AG09309 (cell line): ENCODE measurements around the gene TNIP2.

ENCODE experiments used
- DNase-seq: peaks from one replicate; pipeline ENCODE4 v3.0.0-alpha.2; 2010; ENCODE audit warnings: low read depth
- H3K4me3 ChIP-seq: 2 replicates; pipeline ENCODE4 v1.5.1; 2011; ENCODE audit warnings: mild to moderate bottlenecking, low read depth, low read length, moderate library complexity; ENCODE audit not compliant: control insufficient read depth
- TF ChIP-seq, protein P1 (sequence below): IDR thresholded peaks from 2 replicates; pipeline ENCODE4 v1.5.1; 2011; ENCODE audit warnings: mild to moderate bottlenecking, low read depth, low read length, inconsistent platforms; ENCODE audit not compliant: insufficient read depth, control insufficient read depth; ENCODE audit errors: missing control alignments

TNIP2 gene

DNA sequence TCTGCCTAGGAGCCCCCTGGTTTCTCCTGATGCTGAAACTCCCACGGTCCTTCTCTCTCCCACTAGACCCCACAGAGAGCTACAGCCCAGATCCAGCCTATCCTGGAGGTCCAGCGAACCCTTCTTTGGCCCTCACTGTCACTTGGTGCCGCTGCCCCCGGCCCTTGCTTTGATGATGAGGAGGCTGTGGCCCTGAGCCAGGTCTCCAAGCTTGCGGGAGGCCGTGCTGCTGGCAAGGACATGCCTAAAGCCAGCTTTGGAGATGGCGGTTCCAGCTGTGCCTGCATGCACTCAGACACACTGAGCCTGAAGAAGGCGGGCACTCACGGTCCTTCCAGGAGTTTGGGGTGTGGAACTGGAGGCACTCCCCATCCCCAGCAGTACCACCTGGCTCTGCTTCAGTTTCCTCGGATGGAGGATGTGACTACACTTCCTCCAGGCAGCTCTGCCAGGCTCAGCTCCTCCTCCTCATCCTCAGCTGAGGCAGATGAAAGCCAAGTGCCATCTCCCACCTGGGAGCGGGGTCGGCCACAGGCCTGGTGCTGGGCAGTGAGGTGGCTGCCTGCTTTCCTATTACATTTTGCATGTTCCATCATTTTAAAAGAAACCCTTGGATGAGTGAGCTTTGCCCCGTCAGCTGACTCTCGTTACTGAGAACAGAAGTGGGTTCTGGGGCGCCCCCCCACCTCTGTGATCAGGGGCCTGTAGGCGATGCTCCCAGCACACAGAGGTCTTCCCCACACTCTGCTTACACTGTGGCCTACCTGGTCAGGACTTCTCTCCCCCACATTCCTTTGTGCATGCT is 9.0 kb downstream of the TNIP2 start:
- no peak overlapping the region for H3K4me3 ChIP-seq
- no peak for DNase-seq
- TF ChIP-seq, protein P1, sequence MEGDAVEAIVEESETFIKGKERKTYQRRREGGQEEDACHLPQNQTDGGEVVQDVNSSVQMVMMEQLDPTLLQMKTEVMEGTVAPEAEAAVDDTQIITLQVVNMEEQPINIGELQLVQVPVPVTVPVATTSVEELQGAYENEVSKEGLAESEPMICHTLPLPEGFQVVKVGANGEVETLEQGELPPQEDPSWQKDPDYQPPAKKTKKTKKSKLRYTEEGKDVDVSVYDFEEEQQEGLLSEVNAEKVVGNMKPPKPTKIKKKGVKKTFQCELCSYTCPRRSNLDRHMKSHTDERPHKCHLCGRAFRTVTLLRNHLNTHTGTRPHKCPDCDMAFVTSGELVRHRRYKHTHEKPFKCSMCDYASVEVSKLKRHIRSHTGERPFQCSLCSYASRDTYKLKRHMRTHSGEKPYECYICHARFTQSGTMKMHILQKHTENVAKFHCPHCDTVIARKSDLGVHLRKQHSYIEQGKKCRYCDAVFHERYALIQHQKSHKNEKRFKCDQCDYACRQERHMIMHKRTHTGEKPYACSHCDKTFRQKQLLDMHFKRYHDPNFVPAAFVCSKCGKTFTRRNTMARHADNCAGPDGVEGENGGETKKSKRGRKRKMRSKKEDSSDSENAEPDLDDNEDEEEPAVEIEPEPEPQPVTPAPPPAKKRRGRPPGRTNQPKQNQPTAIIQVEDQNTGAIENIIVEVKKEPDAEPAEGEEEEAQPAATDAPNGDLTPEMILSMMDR, result no peak

DNA sequence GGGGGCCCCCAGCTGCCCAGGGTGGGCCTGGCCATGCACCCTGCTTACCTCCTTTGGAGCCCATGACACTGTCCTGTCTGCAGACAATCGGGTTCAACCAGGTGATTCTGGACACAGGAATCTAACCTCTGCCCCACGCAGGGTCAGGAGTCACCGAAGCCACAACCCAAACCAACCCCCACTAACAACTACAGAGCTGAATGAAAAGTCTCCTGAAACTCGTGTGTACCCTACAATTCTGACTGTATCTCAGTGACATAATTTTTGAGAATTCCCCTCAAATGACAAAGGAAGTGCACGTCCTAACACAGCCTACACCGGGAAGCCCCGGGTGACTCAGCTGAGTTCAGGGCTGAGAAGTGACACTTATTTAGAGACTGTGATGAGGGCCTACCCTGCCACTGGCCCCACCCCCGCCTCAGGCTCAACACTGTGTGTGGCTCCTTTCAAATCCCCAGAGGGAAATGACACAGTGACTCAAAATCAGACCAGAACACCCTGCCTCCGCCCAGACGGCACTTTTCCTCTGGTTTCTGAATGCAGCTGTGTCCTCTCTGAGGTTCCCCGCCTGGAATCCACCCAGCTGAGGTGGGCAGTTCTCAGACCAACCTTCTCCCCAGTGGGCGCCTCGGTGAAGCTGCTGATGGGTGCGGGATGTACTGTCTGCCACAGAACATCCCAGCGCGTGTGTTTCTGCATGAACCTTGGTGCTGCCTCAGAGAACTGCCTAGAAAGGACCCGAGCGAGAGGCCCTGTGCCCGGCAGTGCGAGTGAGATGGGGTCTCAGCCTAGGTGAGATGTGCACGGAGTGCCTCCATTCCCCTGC is 9.9 kb downstream of the TNIP2 start:
- TF ChIP-seq, protein P1, result no peak
- no peak for DNase-seq
- H3K4me3 ChIP-seq, result no peak overlapping the region

DNA sequence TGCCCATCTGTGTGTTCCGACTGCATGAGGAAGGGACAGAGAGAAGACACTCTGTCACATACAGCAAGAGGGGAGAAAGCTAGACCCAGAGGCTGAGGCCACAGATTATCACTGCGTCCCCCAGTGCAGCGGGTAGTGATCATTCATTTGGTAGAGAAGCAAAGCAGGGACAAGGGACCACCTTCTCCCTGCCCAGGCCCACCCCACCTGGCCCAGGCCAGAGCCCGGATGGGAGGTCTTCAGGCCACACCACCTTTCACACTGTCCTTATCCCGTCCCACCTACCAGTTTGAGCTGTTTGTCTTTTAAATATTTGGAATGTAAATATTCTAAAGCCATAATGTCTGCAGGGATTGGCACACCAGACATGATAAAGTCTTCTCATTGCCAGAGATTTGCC is 10.6 kb downstream of the TNIP2 start:
- H3K4me3 ChIP-seq, result no peak overlapping the region
- DNase-seq, result no peak
- TF ChIP-seq, protein P1, result no peak

DNA sequence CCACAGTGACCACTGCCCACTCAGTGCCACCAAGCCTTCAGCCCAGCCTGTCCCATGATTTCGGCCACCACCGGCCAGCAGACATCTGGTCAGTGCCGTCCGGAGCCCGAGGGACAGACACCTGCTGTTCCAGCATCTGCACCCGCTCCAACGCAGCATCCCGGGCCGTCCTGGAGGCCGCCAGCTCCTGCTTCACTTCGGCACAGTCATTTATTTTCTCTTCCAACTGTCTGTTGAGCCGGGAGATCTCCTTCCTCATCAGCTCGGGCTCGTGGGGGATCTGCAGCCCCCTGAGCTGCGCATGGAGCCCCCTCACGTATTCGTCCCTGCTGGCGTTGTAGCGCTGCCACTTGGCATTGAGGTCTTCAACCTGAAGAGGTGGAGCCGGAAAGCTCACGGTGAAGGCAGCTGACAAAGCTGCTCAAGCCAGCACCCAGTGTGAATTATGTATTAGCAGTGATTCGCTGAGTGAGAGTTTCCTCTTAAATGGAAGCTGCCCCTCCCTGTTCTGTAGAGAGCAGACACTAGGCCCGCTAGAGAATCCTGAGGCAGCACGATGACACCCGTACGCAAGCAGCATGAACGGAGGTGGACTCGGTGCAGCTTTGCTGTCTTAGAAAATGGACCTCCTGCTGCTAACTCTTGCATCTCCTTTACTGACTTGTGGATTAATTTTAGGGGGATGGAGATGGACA is 11.4 kb downstream of the TNIP2 start:
- no peak overlapping the region for H3K4me3 ChIP-seq
- TF ChIP-seq, protein P1, result no peak
- no peak for DNase-seq

DNA sequence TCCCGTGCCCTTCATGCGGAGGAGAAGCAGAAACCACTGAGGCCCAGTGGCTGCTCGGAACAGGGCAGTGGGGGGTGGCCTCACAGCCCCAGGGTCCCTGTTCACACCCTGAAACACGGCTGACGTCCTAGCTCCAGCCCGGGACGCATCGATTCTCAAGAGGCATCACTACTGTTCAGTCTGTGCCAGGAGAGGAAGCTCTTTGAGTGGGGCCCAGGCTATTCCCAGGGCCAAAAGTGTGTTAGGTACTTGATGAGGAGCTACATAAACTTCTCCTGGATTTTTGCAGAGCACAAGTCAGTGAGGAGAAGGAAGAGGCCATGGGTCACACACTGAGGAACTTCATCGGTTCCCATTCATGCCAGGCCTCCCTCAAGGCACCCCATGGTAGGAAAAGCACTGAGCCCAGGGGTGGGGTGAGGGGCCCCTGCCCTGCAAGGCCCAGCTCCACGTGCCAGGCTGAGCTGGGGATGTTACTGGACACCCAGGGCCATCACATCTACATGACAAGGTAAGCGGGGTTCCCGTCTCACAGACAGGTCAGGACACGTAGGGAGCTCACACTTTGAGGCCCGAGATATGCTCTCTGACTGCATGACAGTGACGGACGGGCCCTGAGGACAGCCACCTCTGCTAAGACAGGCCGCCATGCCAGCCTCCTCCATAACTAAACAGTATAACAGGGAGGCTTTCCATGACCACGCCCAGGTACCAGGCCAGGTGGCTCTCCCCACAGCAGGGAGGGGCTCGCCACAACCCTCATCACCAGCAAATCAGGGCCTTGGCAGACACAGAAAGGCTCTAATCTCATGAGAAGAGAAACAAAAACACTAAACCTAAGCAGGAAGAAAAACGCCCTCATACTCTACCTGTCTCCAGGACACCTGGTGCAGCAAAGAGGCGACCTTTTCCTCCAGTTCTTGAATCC is 12.4 kb downstream of the TNIP2 start:
- DNase-seq, result no peak
- TF ChIP-seq, protein P1, result no peak
- no peak overlapping the region for H3K4me3 ChIP-seq
